Hepatocyte (in vitro differentiated cells): ENCODE measurements around the gene CLDN15. TPM values are rescaled to one million over a fixed set of nuclear protein-coding genes. Genes with fewer than 3 reads are reported as not detected.

Source experiments
- DNase-seq: peaks from one replicate; pipeline ENCODE4 v3.0.0-alpha.2; 2016; ENCODE audit warnings: low spot score
- H2AFZ ChIP-seq: fragments of 200-600 bp; sonication (generic); 2 replicates; pipeline ENCODE4 v1.6.0; 2016; ENCODE audit warnings: antibody characterized with exemption, mild to moderate bottlenecking
- H3K27ac ChIP-seq: fragments of 200-600 bp; sonication (generic); 2 replicates; pipeline ENCODE4 v1.5.1; 2016; ENCODE audit warnings: mild to moderate bottlenecking
- H3K27me3 ChIP-seq: fragments of 200-600 bp; sonication (generic); 2 replicates; pipeline ENCODE4 v1.6.1; 2016
- H3K36me3 ChIP-seq: fragments of 200-600 bp; sonication (generic); replicated peaks from 2 replicates; pipeline ENCODE4 v1.5.1; 2016; ENCODE audit warnings: low read depth; ENCODE audit not compliant: insufficient read depth
- H3K4me1 ChIP-seq: fragments of 200-600 bp; sonication (generic); 2 replicates; pipeline ENCODE4 v1.5.1; 2016; ENCODE audit warnings: mild to moderate bottlenecking, moderate library complexity; ENCODE audit not compliant: insufficient read depth
- H3K4me2 ChIP-seq: fragments of 200-600 bp; sonication (generic); 2 replicates; pipeline ENCODE4 v1.6.0; 2016
- H3K4me3 ChIP-seq: fragments of 200-600 bp; sonication (generic); 2 replicates; pipeline ENCODE4 v1.5.1; 2016; ENCODE audit warnings: mild to moderate bottlenecking
- H3K79me2 ChIP-seq: fragments of 200-600 bp; sonication (generic); 2 replicates; pipeline ENCODE4 v1.6.0; 2017; ENCODE audit warnings: mild to moderate bottlenecking
- H3K9me2 ChIP-seq: fragments of 200-600 bp; sonication (generic); replicated peaks from 2 replicates; pipeline ENCODE4 v1.6.0; 2017; ENCODE audit warnings: mild to moderate bottlenecking; ENCODE audit not compliant: insufficient read depth
- H3K9me3 ChIP-seq: fragments of 200-600 bp; sonication (generic); 2 replicates; pipeline ENCODE4 v1.5.1; 2016; ENCODE audit warnings: low read depth, mild to moderate bottlenecking
- H4K20me1 ChIP-seq: fragments of 200-600 bp; sonication (generic); 2 replicates; pipeline ENCODE4 v1.6.0; 2016; ENCODE audit warnings: mild to moderate bottlenecking; ENCODE audit not compliant: insufficient read depth, poor library complexity, severe bottlenecking
- CTCF ChIP-seq: fragments of 200-600 bp; sonication (generic); IDR thresholded peaks from 2 replicates; pipeline ENCODE4 v1.5.1; 2016; ENCODE audit warnings: antibody characterized with exemption, mild to moderate bottlenecking; ENCODE audit not compliant: poor library complexity
- EZH2 ChIP-seq: fragments of 200-600 bp; sonication (generic); IDR thresholded peaks from 2 replicates; pipeline ENCODE4 v1.6.1; 2016; ENCODE audit warnings: antibody characterized with exemption, mild to moderate bottlenecking, borderline replicate concordance
- EZH2phosphoT487 ChIP-seq: fragments of 200-600 bp; sonication (generic); IDR thresholded peaks from one replicate; pipeline ENCODE4 v1.6.1; 2018; ENCODE audit warnings: antibody characterized with exemption, mild to moderate bottlenecking, low read depth, moderate library complexity; ENCODE audit not compliant: unreplicated experiment, severe bottlenecking
- WGBS: methylation state at CpG from one replicate; pipeline ENCODE4 v1.1.6; 2016; ENCODE audit warnings: low lambda C conversion rate; ENCODE audit errors: missing lambda C conversion rate; 5-methylcytosine and 5-hydroxymethylcytosine counted together
- polyA plus RNA-seq: library from polyadenylated mRNA; unstranded; fragments of >200 nt; fragmentation: Nextera tagmentation; extraction: Ambion mirVana; gene quantifications from 2 replicates; pipeline ENCODE4 v1.2.1, GENCODE V29; 2016
- total RNA-seq: library from RNA; depleted of rRNA; stranded (reverse); fragments of >200 nt; gene quantifications from 2 replicates; pipeline ENCODE4 v1.2.3, GENCODE V29; 2014

The CLDN15 gene
- total and polyA plus RNA-seq, 2 experiments from 2014 or later = 14.3 to 25.7 TPM

GRCh38 chr7:101211501-101211900 is 26.1 kb downstream of the CLDN15 start:
- Histone ChIP-seq H3K27ac (no peak overlapping the region), H4K20me1 (no peaks in the 10 kb centered on the region), H3K27me3 (no peaks in the 10 kb centered on the region), H3K79me2 (peaks cover 13% of the 10 kb centered on the region), H3K4me2 (no peak overlapping the region), H3K9me3 (no peaks in the 10 kb centered on the region), H3K36me3 (no peaks in the 10 kb centered on the region), H3K4me1 (peaks cover 6% of the 10 kb centered on the region), H3K4me3 (no peak overlapping the region), H3K9me2 (no peaks in the 10 kb centered on the region), H2AFZ (no peak overlapping the region)
- no peak for DNase-seq
- TF ChIP-seq EZH2 = no peak
- no peak for TF ChIP-seq EZH2phosphoT487
- TF ChIP-seq CTCF = no peak
- WGBS = 98% methylated on average over 21 of the region's 24 CpGs

DNA sequence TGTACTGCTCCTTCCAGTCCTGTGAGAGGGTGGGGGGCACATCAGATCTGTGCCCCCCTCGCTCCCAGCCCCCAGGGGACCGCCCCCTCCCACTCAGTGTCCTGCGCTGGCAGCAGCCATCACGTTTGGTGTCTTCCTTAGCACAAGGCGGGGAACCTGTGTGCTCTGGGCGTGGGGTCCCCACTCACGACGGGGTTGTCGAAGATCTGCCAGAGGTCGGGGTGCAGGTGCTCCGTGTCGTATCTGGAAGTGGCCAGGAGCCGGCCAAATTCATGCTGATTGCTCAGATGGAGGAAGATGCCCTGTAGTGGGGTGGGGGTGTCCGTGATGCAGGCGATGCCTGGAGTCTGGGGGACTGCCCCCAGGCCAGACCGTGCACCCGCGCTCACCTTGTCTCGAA is 27.5 kb downstream of the CLDN15 start:
- Histone ChIP-seq H3K27me3 (no peaks in the 10 kb centered on the region), H3K4me3 (no peak overlapping the region), H3K79me2 (no peaks in the 10 kb centered on the region), H2AFZ (no peak overlapping the region), H3K4me1 (no peaks in the 10 kb centered on the region), H3K4me2 (no peak overlapping the region), H3K27ac (no peak overlapping the region), H3K36me3 (no peaks in the 10 kb centered on the region), H3K9me2 (no peaks in the 10 kb centered on the region), H4K20me1 (no peaks in the 10 kb centered on the region), H3K9me3 (no peaks in the 10 kb centered on the region)
- DNase-seq = no peak
- TF ChIP-seq EZH2phosphoT487 (no peak), CTCF (no peak), EZH2 (no peak)
- WGBS = 100% methylated on average over 17 of the region's 19 CpGs

GRCh38 chr7:101208794-101209193 is 28.8 kb downstream of the CLDN15 start:
- 99% methylated on average over 14 of the region's 14 CpGs for WGBS
- no peaks in the 10 kb centered on the region for H3K9me2 ChIP-seq
- no peak for DNase-seq
- no peak overlapping the region for H2AFZ ChIP-seq
- H3K4me2 ChIP-seq = no peak overlapping the region
- no peaks in the 10 kb centered on the region for H3K79me2 ChIP-seq
- H3K4me1 ChIP-seq = no peaks in the 10 kb centered on the region
- H3K4me3 ChIP-seq = no peak overlapping the region
- no peak for TF ChIP-seq EZH2phosphoT487
- TF ChIP-seq EZH2 = no peak
- no peak for TF ChIP-seq CTCF
- no peaks in the 10 kb centered on the region for H4K20me1 ChIP-seq
- no peaks in the 10 kb centered on the region for H3K36me3 ChIP-seq
- H3K27me3 ChIP-seq = peaks cover 4% of the 10 kb centered on the region
- H3K9me3 ChIP-seq = no peaks in the 10 kb centered on the region
- H3K27ac ChIP-seq = no peak overlapping the region

GRCh38 chr7:101207459-101207858 is 30.1 kb downstream of the CLDN15 start:
- H3K9me2 ChIP-seq = no peaks in the 10 kb centered on the region
- no peak overlapping the region for H2AFZ ChIP-seq
- no peaks in the 10 kb centered on the region for H4K20me1 ChIP-seq
- TF ChIP-seq EZH2phosphoT487 (no peak), CTCF (no peak)
- no peak overlapping the region for H3K27ac ChIP-seq
- no peak overlapping the region for H3K4me3 ChIP-seq
- H3K4me1 ChIP-seq = no peaks in the 10 kb centered on the region
- no peaks in the 10 kb centered on the region for H3K79me2 ChIP-seq
- 95% methylated on average over 9 of the region's 17 CpGs for WGBS
- H3K36me3 ChIP-seq = no peaks in the 10 kb centered on the region
- H3K4me2 ChIP-seq = no peak overlapping the region
- H3K9me3 ChIP-seq = no peaks in the 10 kb centered on the region
- DNase-seq = no peak
- H3K27me3 ChIP-seq = peaks cover 17% of the 10 kb centered on the region
